ENCODE results near the gene FBXO15. TPM values are rescaled to one million over a fixed set of nuclear protein-coding genes. Genes with fewer than 3 reads are reported as not detected.

FBXO15 gene
- total and polyA plus RNA-seq, 2 of the 13 experiments (the other 11 are each of a cell fraction or from before 2014, with no cell fraction given) = 0.09 to 0.12 TPM

DNA sequence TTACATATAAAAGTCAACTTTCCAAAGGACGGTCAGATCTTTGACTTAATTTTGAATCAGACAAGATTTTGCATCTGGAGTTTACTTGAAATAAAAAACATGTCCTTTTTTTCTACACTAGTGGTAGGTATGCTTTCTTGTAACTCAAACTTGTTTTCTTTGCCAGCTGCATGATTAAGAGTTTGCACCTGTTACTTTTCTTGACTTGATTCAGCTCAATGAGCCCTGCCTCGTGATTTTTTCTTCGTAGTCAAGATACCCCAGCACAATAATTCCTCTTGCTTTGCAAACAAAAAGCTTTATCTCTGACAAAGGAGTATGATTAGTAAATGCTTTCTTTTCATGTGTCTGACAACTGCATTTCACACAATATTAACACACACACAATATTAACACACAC lies 82.3 kb downstream of the FBXO15 start:
- ATAC-seq = no peak
- Histone ChIP-seq H3K4me2 (ENCODE audit: low read depth, low read length) (no peak overlapping the region), H3K4me1 (ENCODE audit: insufficient read depth, low read length) (no peaks in the 10 kb centered on the region), H3K27ac (ENCODE audit: extremely low read length, insufficient read depth, low read length) (no peak overlapping the region), H3K9ac (ENCODE audit: insufficient read depth, low read depth, low read length) (no peak overlapping the region), H2AFZ (ENCODE audit: low read length) (no peak overlapping the region), H3K79me2 (ENCODE audit: insufficient read depth, low read length) (no peaks in the 10 kb centered on the region), H3K9me3 (ENCODE audit: low read length) (no peaks in the 10 kb centered on the region), H4K20me1 (ENCODE audit: insufficient read depth, low read length) (no peaks in the 10 kb centered on the region), H3K27me3 (ENCODE audit: control insufficient read depth in 1 of 2, insufficient read depth in 2 of 2, low read length in 2 of 2) (peaks cover 0 to 14% of the 10 kb centered on the region in 2 experiments; a peak in 3 of 5 replicates), H3K36me3 (replicated peaks in 1 of 2; ENCODE audit: control insufficient read depth in 1 of 2, insufficient read depth in 2 of 2, low read length in 2 of 2) (no peaks in the 10 kb centered on the region), H3K4me3 (replicated peaks in 1 of 3; ENCODE audit: insufficient read depth in 1 of 3, low read depth in 2 of 3, low read length in 3 of 3) (no peak overlapping the region)
- in situ Hi-C loops (cut with HindIII; ENCODE audit: extremely low pct_ligation_motif_present, low pct_unique_long_range_greater_than_20kb) = no loop called here
- BruUV-seq (replicated peaks) = no TSS peak
- CTCF ChIA-PET (ENCODE audit: low intra/inter-chr PET ratio, low total read pairs) = no interaction called here
- WGBS (ENCODE audit: low lambda C conversion rate) = 22% methylated on average over 3 of the region's 3 CpGs
- no peak for TF ChIP-seq ZNF891 (CRISPR knock-in tag; IDR thresholded peaks at IDR 0.05)
- no peak for TF ChIP-seq FOXM1 (CRISPR knock-in tag; IDR thresholded peaks at IDR 0.05)
- TF ChIP-seq, protein P1, sequence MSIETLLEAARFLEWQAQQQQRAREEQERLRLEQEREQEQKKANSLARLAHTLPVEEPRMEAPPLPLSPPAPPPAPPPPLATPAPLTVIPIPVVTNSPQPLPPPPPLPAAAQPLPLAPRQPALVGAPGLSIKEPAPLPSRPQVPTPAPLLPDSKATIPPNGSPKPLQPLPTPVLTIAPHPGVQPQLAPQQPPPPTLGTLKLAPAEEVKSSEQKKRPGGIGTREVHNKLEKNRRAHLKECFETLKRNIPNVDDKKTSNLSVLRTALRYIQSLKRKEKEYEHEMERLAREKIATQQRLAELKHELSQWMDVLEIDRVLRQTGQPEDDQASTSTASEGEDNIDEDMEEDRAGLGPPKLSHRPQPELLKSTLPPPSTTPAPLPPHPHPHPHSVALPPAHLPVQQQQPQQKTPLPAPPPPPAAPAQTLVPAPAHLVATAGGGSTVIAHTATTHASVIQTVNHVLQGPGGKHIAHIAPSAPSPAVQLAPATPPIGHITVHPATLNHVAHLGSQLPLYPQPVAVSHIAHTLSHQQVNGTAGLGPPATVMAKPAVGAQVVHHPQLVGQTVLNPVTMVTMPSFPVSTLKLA (IDR thresholded peaks at IDR 0.05) = no peak
- TF ChIP-seq PREB (CRISPR knock-in tag; IDR thresholded peaks at IDR 0.05) = no peak
- TF ChIP-seq FOXK2 (IDR thresholded peaks at IDR 0.05) = no peak
- TF ChIP-seq RNF2 (conservative IDR thresholded peaks at IDR 0.05; ENCODE audit: low read depth) = no peak
- TF ChIP-seq SNAPC2 (CRISPR knock-in tag; IDR thresholded peaks at IDR 0.05) = no peak
- TF ChIP-seq SIX4 (CRISPR knock-in tag; IDR thresholded peaks at IDR 0.05) = no peak
- no peak for TF ChIP-seq HNRNPH1 (optimal IDR thresholded peaks at IDR 0.05; ENCODE audit: low read depth, low read length)
- TF ChIP-seq GMEB2 (CRISPR knock-in tag; IDR thresholded peaks at IDR 0.05; ENCODE audit: low read depth) = no peak
- no peak for TF ChIP-seq NPAS2 (CRISPR knock-in tag; IDR thresholded peaks at IDR 0.05; ENCODE audit: borderline replicate concordance)
- intact Hi-C loops (cut with micrococcal nuclease; ENCODE audit: unreplicated experiment) = no loop called here
- FAIRE-seq = no peak
- no peak for DNase-seq (ENCODE audit: low spot score)
- POLR2A ChIA-PET = no interaction called here
